GM12878 (cell line): ENCODE results near the gene FITM1. TPM values are rescaled to one million over a fixed set of nuclear protein-coding genes. Genes with fewer than 3 reads are reported as not detected.
A peak's percentile ranks its signal among the peaks of the same experiment; 100 is the strongest.

ENCODE experiments used
- ATAC-seq: fragments of 200-7000 bp; cut with Tn5 transposase; 3 replicates; pipeline ENCODE4 v1.9.1; 2020; ENCODE audit warnings: mild to moderate bottlenecking, moderate library complexity
- BruUV-seq: library from RNA; stranded (reverse); fragments of 400-500 nt; replicated peaks from 2 replicates; lab custom pipeline; 2021; lab: Mats Ljungman, UMichigan
- CTCF ChIA-PET: fragments of 300-600 bp; sonication (Branson Sonifier 250); formaldehyde crosslinking; extraction: SDS; loops from one replicate; lab custom pipeline; 2021; ENCODE audit warnings: inconsistent platforms; lab: Yijun Ruan, JAX
- POLR2A ChIA-PET: fragments of 350-600 bp; formaldehyde crosslinking; extraction: SDS; loops from one replicate; lab custom pipeline; 2021; ENCODE audit warnings: inconsistent platforms; lab: Charles Lee
- RAD21 ChIA-PET: fragments of 300-600 bp; sonication (Branson Sonifier 250); formaldehyde crosslinking; loops from one replicate; lab custom pipeline; 2023; ENCODE audit warnings: antibody characterized with exemption; ENCODE audit not compliant: unreplicated experiment; lab: Charles Lee
- SMC1A ChIA-PET: fragments of 300-600 bp; sonication (Branson Sonifier 250); formaldehyde crosslinking; loops from one replicate; lab custom pipeline; 2023; ENCODE audit not compliant: unreplicated experiment, uncharacterized antibody; lab: Charles Lee
- DNase-seq: peaks from one replicate; pipeline ENCODE4 v3.0.0-alpha.2; 2011; ENCODE audit warnings: low read depth, low spot score
- FAIRE-seq: peaks from 3 replicates; lab custom pipeline; 2011; peaks lifted over from hg19 to GRCh38; lab: Jason Lieb, UNC
- H2AFZ ChIP-seq: 2 replicates; pipeline ENCODE4 v1.6.0; 2011; ENCODE audit warnings: low read depth, low read length, control low read depth; ENCODE audit not compliant: control insufficient read depth
- H3K27ac ChIP-seq: 2 replicates; pipeline ENCODE4 v1.5.1; 2011; ENCODE audit warnings: control low read depth; ENCODE audit not compliant: control insufficient read depth, insufficient read depth
- H3K27me3 ChIP-seq, 2 experiments: replicated peaks in 1 of 2; 2 replicates each; pipeline versions ENCODE4 v1.6.0 to v1.6.1; 2011; ENCODE audit warnings: low read length in 1 of 2; ENCODE audit not compliant: control insufficient read depth in 2 of 2, insufficient read depth in 2 of 2
- H3K36me3 ChIP-seq, 2 experiments: 2 replicates each; pipeline ENCODE4 v1.5.1; 2011; ENCODE audit warnings: low read length in 1 of 2; ENCODE audit not compliant: control insufficient read depth in 2 of 2, insufficient read depth in 2 of 2
- H3K4me1 ChIP-seq: 2 replicates; pipeline ENCODE4 v1.6.1; 2011; ENCODE audit warnings: mild to moderate bottlenecking, low read length, moderate library complexity, mixed read lengths; ENCODE audit not compliant: control insufficient read depth, insufficient read depth
- H3K4me2 ChIP-seq: 2 replicates; pipeline ENCODE4 v1.6.0; 2011; ENCODE audit warnings: control low read depth; ENCODE audit not compliant: control insufficient read depth, insufficient read depth
- H3K4me3 ChIP-seq: fragments of 200-600 bp; sonication (generic); 2 replicates; pipeline ENCODE4 v1.5.1; 2016
- H3K79me2 ChIP-seq: 2 replicates; pipeline ENCODE4 v1.6.0; 2011; ENCODE audit warnings: low read length; ENCODE audit not compliant: control insufficient read depth, insufficient read depth
- H3K9ac ChIP-seq: 2 replicates; pipeline ENCODE4 v1.8.0; 2011; ENCODE audit warnings: low read length, control low read depth, mixed read lengths; ENCODE audit not compliant: control insufficient read depth, insufficient read depth
- H3K9me3 ChIP-seq: replicated peaks from 3 replicates; pipeline ENCODE4 v1.5.1; 2011; ENCODE audit warnings: mild to moderate bottlenecking, low read length; ENCODE audit not compliant: control insufficient read depth, insufficient read depth
- H4K20me1 ChIP-seq: 2 replicates; pipeline ENCODE4 v1.6.0; 2011; ENCODE audit not compliant: control insufficient read depth, insufficient read depth
- BACH1 ChIP-seq: fragments of 450-650 bp; IDR thresholded peaks from 2 replicates; pipeline ENCODE4 v1.6.1; 2017; ENCODE audit warnings: mild to moderate bottlenecking, borderline replicate concordance
- EED ChIP-seq: sonication (generic); IDR thresholded peaks from 2 replicates; pipeline ENCODE4 v1.6.1; 2016; ENCODE audit warnings: antibody characterized with exemption, low read depth
- IKZF2 ChIP-seq, 2 experiments: fragments of 450-650 bp; IDR thresholded peaks; 2 replicates each; pipeline ENCODE4 v1.6.1; 2017; ENCODE audit warnings: mild to moderate bottlenecking in 2 of 2, moderate library complexity in 2 of 2
- KAT2A ChIP-seq: conservative IDR thresholded peaks from 2 replicates; pipeline ENCODE4 v1.6.1; 2011; ENCODE audit warnings: low read depth, low read length; ENCODE audit not compliant: control insufficient read depth
- LARP7 ChIP-seq: fragments of 450-650 bp; IDR thresholded peaks from 2 replicates; pipeline ENCODE4 v1.6.1; 2017; ENCODE audit warnings: mild to moderate bottlenecking
- MXI1 ChIP-seq: fragments of 150-350 bp; IDR thresholded peaks from 2 replicates; pipeline ENCODE4 v1.6.1; 2011; ENCODE audit warnings: low read depth, mild to moderate bottlenecking, inconsistent platforms, low read length, improper control_type of control experiment
- POLR2A ChIP-seq: IDR thresholded peaks from 2 replicates; pipeline ENCODE4 v1.6.1; 2011; ENCODE audit warnings: low read depth, mild to moderate bottlenecking, low read length
- POU2F2 ChIP-seq: IDR thresholded peaks from 3 replicates; pipeline ENCODE4 v1.6.1; 2011; ENCODE audit warnings: low read depth, mild to moderate bottlenecking, low read length, borderline replicate concordance
- RB1 ChIP-seq: fragments of 450-650 bp; formaldehyde crosslinking; IDR thresholded peaks from 2 replicates; pipeline ENCODE4 v1.6.1; 2017; ENCODE audit warnings: mild to moderate bottlenecking, borderline replicate concordance
- SMC3 ChIP-seq: IDR thresholded peaks from 2 replicates; pipeline ENCODE4 v1.6.1; 2011; ENCODE audit warnings: low read length, improper control_type of control experiment, borderline replicate concordance
- STAT1 ChIP-seq: fragments of 450-650 bp; conservative IDR thresholded peaks from 2 replicates; pipeline ENCODE4 v1.6.1; 2014; ENCODE audit warnings: antibody characterized with exemption, mild to moderate bottlenecking
- STAT3 ChIP-seq: IDR thresholded peaks from 2 replicates; pipeline ENCODE4 v1.6.1; 2011; ENCODE audit warnings: low read depth, low read length, improper control_type of control experiment
- TCF3 ChIP-seq: IDR thresholded peaks from 2 replicates; pipeline ENCODE4 v1.6.1; 2012; ENCODE audit warnings: low read depth, mild to moderate bottlenecking, low read length, borderline replicate concordance; ENCODE audit not compliant: insufficient read depth
- ZNF274 ChIP-seq: IDR thresholded peaks from one replicate; pipeline ENCODE4 v1.8.0; 2011; ENCODE audit not compliant: insufficient read length, insufficient read depth
- ZNF384 ChIP-seq: IDR thresholded peaks from 2 replicates; pipeline ENCODE4 v1.6.1; 2012; ENCODE audit warnings: low read depth, mild to moderate bottlenecking, low read length, improper control_type of control experiment, borderline replicate concordance
- ZSCAN29 ChIP-seq: fragments of 450-650 bp; IDR thresholded peaks from 2 replicates; pipeline ENCODE4 v1.6.1; 2017; ENCODE audit warnings: mild to moderate bottlenecking, moderate library complexity
- WGBS: methylation state at CpG from one replicate; pipeline ENCODE4 v1.1.6; 2016; ENCODE audit warnings: low lambda C conversion rate; ENCODE audit not compliant: insufficient replicate concordance, insufficient coverage; ENCODE audit errors: missing lambda C conversion rate; 5-methylcytosine and 5-hydroxymethylcytosine counted together
- in situ Hi-C: fragments of 300-500 bp; cut with MboI; formaldehyde crosslinking; loops from 9 replicates; pipeline ENCODE4 v1.14.3; 2018; ENCODE audit warnings: mixed read lengths
- intact Hi-C: fragments of 100-400 bp; cut with micrococcal nuclease; formaldehyde crosslinking; loops from one replicate; pipeline ENCODE4 v1.14.2; 2022; ENCODE audit not compliant: unreplicated experiment
- polyA plus RNA-seq, 11 experiments: library from polyadenylated mRNA; depleted of rRNA in 4 of 11; unstranded in 6 of 11; stranded (reverse) in 5 of 11; fragments of >200 nt; fragmentation: Nextera tagmentation in 4 of 11; fragmentation: Illumina TruSeq in 1 of 11; extraction: Ambion mirVana in 4 of 11; extraction: Trizol in 1 of 11; gene quantifications; 1 replicate in 1 of 11; 2 replicates in 10 of 11; pipeline versions ENCODE4 v1.2.1 to v1.2.3, GENCODE V29; 2011 to 2016; ENCODE audit warnings: inconsistent platforms in 2 of 11, missing spikeins in 2 of 11, low read depth in 1 of 11
- total RNA-seq, 4 experiments: library from RNA; depleted of rRNA in 3 of 4; stranded (reverse); fragments of >200 nt in 3 of 4; fragmentation: Illumina TruSeq in 1 of 4; extraction: Trizol in 1 of 4; gene quantifications; 2 replicates each; pipeline versions ENCODE4 v1.2.1 to v1.2.3, GENCODE V29; 2013 to 2021
- TF ChIP-seq, protein P1 (sequence below): fragments of 150-350 bp; IDR thresholded peaks from 2 replicates; pipeline ENCODE4 v1.6.1; 2014; ENCODE audit warnings: mild to moderate bottlenecking, low read depth, low read length
- TF ChIP-seq, protein P2 (sequence below): fragments of 450-650 bp; formaldehyde crosslinking; IDR thresholded peaks from 2 replicates; pipeline ENCODE4 v1.4.0; 2020; ENCODE audit warnings: mild to moderate bottlenecking, moderate library complexity
- TF ChIP-seq, protein P3 (sequence below): fragments of 450-650 bp; IDR thresholded peaks from 2 replicates; pipeline ENCODE4 v1.6.1; 2016; ENCODE audit warnings: mild to moderate bottlenecking

The FITM1 gene
- total and polyA plus RNA-seq, 10 of the 15 experiments (the other 5 are each of a cell fraction or from before 2014, with no cell fraction given) = 0.11 to 1.9 (median 0.45) TPM; not detected in 2

DNA sequence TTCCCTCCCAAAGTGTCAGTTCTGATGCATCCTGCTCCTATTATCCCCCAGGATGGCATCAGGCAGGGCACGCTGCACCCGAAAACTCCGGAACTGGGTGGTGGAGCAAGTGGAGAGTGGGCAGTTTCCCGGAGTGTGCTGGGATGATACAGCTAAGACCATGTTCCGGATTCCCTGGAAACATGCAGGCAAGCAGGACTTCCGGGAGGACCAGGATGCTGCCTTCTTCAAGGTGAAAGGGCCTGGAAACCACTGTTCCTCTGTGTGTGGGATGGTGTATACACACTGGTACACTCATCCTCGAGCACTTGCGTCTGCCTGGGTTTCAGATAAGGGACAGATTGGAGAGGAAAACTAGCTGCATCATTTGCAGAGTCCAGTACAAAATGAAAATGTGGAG is 31.6 kb downstream of the FITM1 start:
- peak; percentile 4; the same call in 2 of the 3 replicates for ATAC-seq
- peaks cover 38% of the 10 kb centered on the region for H3K4me1 ChIP-seq
- no peak for DNase-seq
- H2AFZ ChIP-seq = no peak overlapping the region
- peak overlapping the region; percentile 90 for H3K4me2 ChIP-seq
- SMC1A ChIA-PET = interaction anchor here (1.0 to 4.9 kb wide), 23 partner anchors 9 to 145 kb away, joined by 3 to 54 read pairs (median 5); partner anchors contain the start of genes CHMP4A, CIDEB, DCAF11 and IPO4
- peak overlapping the region; percentile 83 for H3K9ac ChIP-seq
- in situ Hi-C loops (no loop called here), intact Hi-C loops (no loop called here)
- H3K79me2 ChIP-seq = peaks cover 43% of the 10 kb centered on the region
- TSS peak; percentile 64 for BruUV-seq
- POLR2A ChIA-PET = interaction anchor here (0.7 to 4.8 kb wide), 23 partner anchors 8 to 80 kb away, joined by 3 to 99 read pairs (median 9); partner anchors contain the start of genes CHMP4A, DCAF11, EMC9 and IPO4
- H3K27ac ChIP-seq = peak overlapping the region; percentile 96
- CTCF ChIA-PET = interaction anchor here (0.8 to 4.2 kb wide), 27 partner anchors 8 to 530 kb away, joined by 3 to 63 read pairs (median 6); partner anchors contain the start of genes CHMP4A, CIDEB, DCAF11 and EMC9
- H3K36me3 ChIP-seq = peaks cover 43 to 56% of the 10 kb centered on the region in 2 experiments
- 33% methylated on average over 8 of the region's 8 CpGs for WGBS
- H4K20me1 ChIP-seq = no peaks in the 10 kb centered on the region
- H3K4me3 ChIP-seq = peak overlapping the region; percentile 99
- FAIRE-seq = peak; percentile 44
- H3K9me3 ChIP-seq = no peaks in the 10 kb centered on the region
- RAD21 ChIA-PET = interaction anchor here (0.7 to 4.5 kb wide), 22 partner anchors 9 to 148 kb away, joined by 3 to 60 read pairs (median 10); partner anchors contain the start of genes CHMP4A, CIDEB, DCAF11 and EMC9
- no peaks in the 10 kb centered on the region for H3K27me3 ChIP-seq
- TF ChIP-seq IKZF2 (IDR thresholded peaks at IDR 0.05) = peak; percentile 21 to 32; a peak in 2 of 4 replicates
- peak; percentile 30; the same call in 1 of the 3 replicates for TF ChIP-seq POU2F2
- no peak for TF ChIP-seq SMC3
- no peak for TF ChIP-seq TCF3
- no peak for TF ChIP-seq STAT3
- TF ChIP-seq, protein P1, sequence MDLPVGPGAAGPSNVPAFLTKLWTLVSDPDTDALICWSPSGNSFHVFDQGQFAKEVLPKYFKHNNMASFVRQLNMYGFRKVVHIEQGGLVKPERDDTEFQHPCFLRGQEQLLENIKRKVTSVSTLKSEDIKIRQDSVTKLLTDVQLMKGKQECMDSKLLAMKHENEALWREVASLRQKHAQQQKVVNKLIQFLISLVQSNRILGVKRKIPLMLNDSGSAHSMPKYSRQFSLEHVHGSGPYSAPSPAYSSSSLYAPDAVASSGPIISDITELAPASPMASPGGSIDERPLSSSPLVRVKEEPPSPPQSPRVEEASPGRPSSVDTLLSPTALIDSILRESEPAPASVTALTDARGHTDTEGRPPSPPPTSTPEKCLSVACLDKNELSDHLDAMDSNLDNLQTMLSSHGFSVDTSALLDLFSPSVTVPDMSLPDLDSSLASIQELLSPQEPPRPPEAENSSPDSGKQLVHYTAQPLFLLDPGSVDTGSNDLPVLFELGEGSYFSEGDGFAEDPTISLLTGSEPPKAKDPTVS = no peak
- TF ChIP-seq EED = no peak
- TF ChIP-seq, protein P2, sequence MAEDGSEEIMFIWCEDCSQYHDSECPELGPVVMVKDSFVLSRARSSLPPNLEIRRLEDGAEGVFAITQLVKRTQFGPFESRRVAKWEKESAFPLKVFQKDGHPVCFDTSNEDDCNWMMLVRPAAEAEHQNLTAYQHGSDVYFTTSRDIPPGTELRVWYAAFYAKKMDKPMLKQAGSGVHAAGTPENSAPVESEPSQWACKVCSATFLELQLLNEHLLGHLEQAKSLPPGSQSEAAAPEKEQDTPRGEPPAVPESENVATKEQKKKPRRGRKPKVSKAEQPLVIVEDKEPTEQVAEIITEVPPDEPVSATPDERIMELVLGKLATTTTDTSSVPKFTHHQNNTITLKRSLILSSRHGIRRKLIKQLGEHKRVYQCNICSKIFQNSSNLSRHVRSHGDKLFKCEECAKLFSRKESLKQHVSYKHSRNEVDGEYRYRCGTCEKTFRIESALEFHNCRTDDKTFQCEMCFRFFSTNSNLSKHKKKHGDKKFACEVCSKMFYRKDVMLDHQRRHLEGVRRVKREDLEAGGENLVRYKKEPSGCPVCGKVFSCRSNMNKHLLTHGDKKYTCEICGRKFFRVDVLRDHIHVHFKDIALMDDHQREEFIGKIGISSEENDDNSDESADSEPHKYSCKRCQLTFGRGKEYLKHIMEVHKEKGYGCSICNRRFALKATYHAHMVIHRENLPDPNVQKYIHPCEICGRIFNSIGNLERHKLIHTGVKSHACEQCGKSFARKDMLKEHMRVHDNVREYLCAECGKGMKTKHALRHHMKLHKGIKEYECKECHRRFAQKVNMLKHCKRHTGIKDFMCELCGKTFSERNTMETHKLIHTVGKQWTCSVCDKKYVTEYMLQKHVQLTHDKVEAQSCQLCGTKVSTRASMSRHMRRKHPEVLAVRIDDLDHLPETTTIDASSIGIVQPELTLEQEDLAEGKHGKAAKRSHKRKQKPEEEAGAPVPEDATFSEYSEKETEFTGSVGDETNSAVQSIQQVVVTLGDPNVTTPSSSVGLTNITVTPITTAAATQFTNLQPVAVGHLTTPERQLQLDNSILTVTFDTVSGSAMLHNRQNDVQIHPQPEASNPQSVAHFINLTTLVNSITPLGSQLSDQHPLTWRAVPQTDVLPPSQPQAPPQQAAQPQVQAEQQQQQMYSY (CRISPR knock-in tag) = no peak
- 0 out of 2 replicates have a peak, but pooled peaks have one; percentile 33 for TF ChIP-seq STAT1
- TF ChIP-seq ZNF384 = no peak
- TF ChIP-seq LARP7 = peak; percentile 66
- TF ChIP-seq ZSCAN29 = no peak
- no peak for TF ChIP-seq ZNF274
- 0 out of 2 replicates have a peak, but pooled peaks have one; percentile 40 for TF ChIP-seq BACH1
- peak; percentile 20; the same call in 1 of the 2 replicates for TF ChIP-seq POLR2A
- TF ChIP-seq RB1 = no peak
- TF ChIP-seq, protein P3, sequence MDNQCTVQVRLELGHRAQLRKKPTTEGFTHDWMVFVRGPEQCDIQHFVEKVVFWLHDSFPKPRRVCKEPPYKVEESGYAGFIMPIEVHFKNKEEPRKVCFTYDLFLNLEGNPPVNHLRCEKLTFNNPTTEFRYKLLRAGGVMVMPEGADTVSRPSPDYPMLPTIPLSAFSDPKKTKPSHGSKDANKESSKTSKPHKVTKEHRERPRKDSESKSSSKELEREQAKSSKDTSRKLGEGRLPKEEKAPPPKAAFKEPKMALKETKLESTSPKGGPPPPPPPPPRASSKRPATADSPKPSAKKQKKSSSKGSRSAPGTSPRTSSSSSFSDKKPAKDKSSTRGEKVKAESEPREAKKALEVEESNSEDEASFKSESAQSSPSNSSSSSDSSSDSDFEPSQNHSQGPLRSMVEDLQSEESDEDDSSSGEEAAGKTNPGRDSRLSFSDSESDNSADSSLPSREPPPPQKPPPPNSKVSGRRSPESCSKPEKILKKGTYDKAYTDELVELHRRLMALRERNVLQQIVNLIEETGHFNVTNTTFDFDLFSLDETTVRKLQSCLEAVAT = no peak
- no peak for TF ChIP-seq MXI1
- TF ChIP-seq KAT2A = no peak
